Heart left ventricle (tissue), 16 donors: ENCODE measurements around the gene NUBP2. TPM values are rescaled to one million over a fixed set of nuclear protein-coding genes. Genes with fewer than 3 reads are reported as not detected.
A peak's percentile ranks its signal among the peaks of the same experiment; 100 is the strongest.
"Not testable (repeated sequence)": the region's sequence is repeated elsewhere in the genome, so short reads cannot be mapped to it uniquely, and the experiment has no call there.

ENCODE experiments used
- ATAC-seq, 4 donors: fragments of 200-7000 bp; cut with Tn5 transposase; one replicate each; pipeline ENCODE4 v1.9.1; 2020 to 2022; ENCODE audit warnings: moderate library complexity in 4 of 4, mild to moderate bottlenecking in 3 of 4, moderate number of reproducible peaks in 1 of 4
- DNase-seq, 5 donors: peaks; one replicate each; pipeline ENCODE4 v3.0.0-alpha.2; 2020
- H3K27ac ChIP-seq, 12 donors: fragments of 200-600 bp; sonication (generic) in 4 of 12; one replicate each; pipeline versions ENCODE4 v1.5.0 to v1.8.0; 2016 to 2022; ENCODE audit warnings: mild to moderate bottlenecking in 2 of 12
- H3K27me3 ChIP-seq, 9 donors: fragments of 200-600 bp; sonication (generic) in 2 of 9; one replicate each; pipeline versions ENCODE4 v1.5.1 to v1.8.0; 2016 to 2022; ENCODE audit warnings: mild to moderate bottlenecking in 3 of 9
- H3K36me3 ChIP-seq, 9 donors: fragments of 200-600 bp; sonication (generic) in 2 of 9; one replicate each; pipeline versions ENCODE4 v1.5.0 to v1.8.0; 2018 to 2022; ENCODE audit warnings: mild to moderate bottlenecking in 2 of 9
- H3K4me1 ChIP-seq, 12 donors: fragments of 200-600 bp; sonication (generic) in 4 of 12; one replicate each; pipeline versions ENCODE4 v1.5.0 to v1.8.0; 2016 to 2022; ENCODE audit warnings: mild to moderate bottlenecking in 3 of 12
- H3K4me3 ChIP-seq, 12 donors: fragments of 200-600 bp; sonication (generic) in 4 of 12; one replicate each; pipeline versions ENCODE4 v1.5.0 to v1.8.0; 2017 to 2022; ENCODE audit warnings: mild to moderate bottlenecking in 9 of 12, moderate library complexity in 4 of 12
- H3K9me3 ChIP-seq, 12 donors: fragments of 200-600 bp; sonication (generic) in 4 of 12; one replicate each; pipeline versions ENCODE4 v1.5.0 to v1.8.0; 2016 to 2022; ENCODE audit warnings: mild to moderate bottlenecking in 1 of 12
- POLR2A ChIP-seq, 2 donors: fragments of 450-650 bp; IDR thresholded peaks; one replicate each; pipeline ENCODE4 v1.6.1; 2017; ENCODE audit warnings: antibody characterized with exemption in 2 of 2, mild to moderate bottlenecking in 2 of 2, moderate library complexity in 2 of 2
- WGBS, 4 donors: extraction: QIAGEN DNeasy Blood & Tissue Kit in 2 of 4; methylation state at CpG; one replicate each; pipeline versions ENCODE4 v1.1.5 to v1.1.7; 2013 to 2018; 5-methylcytosine and 5-hydroxymethylcytosine counted together
- intact Hi-C, 10 donors: fragments of 100-400 bp; cut with DNase I; formaldehyde crosslinking; loops; one replicate each; pipeline versions ENCODE4 v1.11.1 to v1.14.2; 2022
- polyA plus RNA-seq, 2 donors: library from polyadenylated mRNA; stranded (reverse); fragments of 200-250 nt; gene quantifications; one replicate each; pipeline ENCODE4 v1.2.3, GENCODE V29; 2013
- total RNA-seq, 9 donors: library from RNA; depleted of rRNA in 2 of 9; stranded (reverse); fragments of >200 nt in 2 of 9; fragmentation: NEBNext Ultra II Directional in 3 of 9; extraction: Animal tissue kit (Norgen Biotek cat#: 25700) in 3 of 9; gene quantifications; one replicate each; pipeline versions ENCODE4 v1.1.0 to v1.2.4, GENCODE V29; 2016 to 2023
- TF ChIP-seq, protein P1 (sequence below), 12 donors: fragments of 200-600 bp; sonication (generic) in 4 of 12; IDR thresholded peaks; one replicate each; pipeline versions ENCODE4 v1.5.0 to v1.8.0; 2018 to 2022; ENCODE audit warnings: antibody characterized with exemption in 12 of 12, mild to moderate bottlenecking in 5 of 12
- donor health status: ischemic (EF 13 %, LVEDD 7.1; RV severe dilation, severe dysfunction).
- donor health status: healthy with polysubstance abuse.
- donor health status: DM: no; HTN: yes; CAD: no.
- donor health status: DM: no; HTN: no; CAD: no.
- donor health status: ischemic (EF 25% LVEDD 6.9; RV normal size, moderate dysfunction).
- donor health status: ischemic (EF 25% LVEDD 5.7; RV mildly dilated, moderate dysfunction).
- donor health status: healthy.
- donor health status: DM: yes; HTN: yes; CAD: no.
- donor health status: ischemic (EF 35%, LVEDD 5.7; RV mildly dilated, moderate dysfunction).
- donor health status: nonischemic (EF 11% LVEDD 7.7; RV severe dilation, severe dysfunction).
- donor health status: DM: yes; HTN: yes; CAD: no.
- donor health status: PGD.
- donor health status: ischemic (EF 29% LVEDD 5.4; RV normal size, mild dysfunction).
- donor health status: nonischemic (EF 23%, LVEDD 6.1; RV moderate dilation, normal function).

NUBP2 gene
- total and polyA plus RNA-seq, 11 donors = 26.7 to 81.9 (median 30.4) TPM

- Histone ChIP-seq H3K27me3 (no peaks in the 10 kb centered on the region), H3K9me3 (peaks cover 0 to 7% (median 0%) of the 10 kb centered on the region in 12 donors), H3K4me1 (no peaks in the 10 kb centered on the region), H3K4me3 (no peak within 1 kb of the TSS), H3K36me3 (peaks cover 0 to 30% (median 9%) of the 10 kb centered on the region in 9 donors), H3K27ac (no peak within 1 kb of the TSS)
- intact Hi-C loops = no loop called here
- DNase-seq (no peak), ATAC-seq (peak in 1 of 4 donors; percentile 16)
- no peak for TF ChIP-seq POLR2A (IDR thresholded peaks at IDR 0.05)
- TF ChIP-seq, protein P1, sequence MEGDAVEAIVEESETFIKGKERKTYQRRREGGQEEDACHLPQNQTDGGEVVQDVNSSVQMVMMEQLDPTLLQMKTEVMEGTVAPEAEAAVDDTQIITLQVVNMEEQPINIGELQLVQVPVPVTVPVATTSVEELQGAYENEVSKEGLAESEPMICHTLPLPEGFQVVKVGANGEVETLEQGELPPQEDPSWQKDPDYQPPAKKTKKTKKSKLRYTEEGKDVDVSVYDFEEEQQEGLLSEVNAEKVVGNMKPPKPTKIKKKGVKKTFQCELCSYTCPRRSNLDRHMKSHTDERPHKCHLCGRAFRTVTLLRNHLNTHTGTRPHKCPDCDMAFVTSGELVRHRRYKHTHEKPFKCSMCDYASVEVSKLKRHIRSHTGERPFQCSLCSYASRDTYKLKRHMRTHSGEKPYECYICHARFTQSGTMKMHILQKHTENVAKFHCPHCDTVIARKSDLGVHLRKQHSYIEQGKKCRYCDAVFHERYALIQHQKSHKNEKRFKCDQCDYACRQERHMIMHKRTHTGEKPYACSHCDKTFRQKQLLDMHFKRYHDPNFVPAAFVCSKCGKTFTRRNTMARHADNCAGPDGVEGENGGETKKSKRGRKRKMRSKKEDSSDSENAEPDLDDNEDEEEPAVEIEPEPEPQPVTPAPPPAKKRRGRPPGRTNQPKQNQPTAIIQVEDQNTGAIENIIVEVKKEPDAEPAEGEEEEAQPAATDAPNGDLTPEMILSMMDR (IDR thresholded peaks at IDR 0.05) = no peak
- 43 to 67% (median 60%) methylated on average over 9 to 28 of the region's 28 CpGs for WGBS, 4 donors
Observed at GRCh38 chr16:1793578-1794220, 10.9 kb downstream of the NUBP2 start, which contains the start of gene IGFALS. IGFALS (minus strand) TSS chr16:1793705; CDS start chr16:1793652, 53 bp downstream.

DNA sequence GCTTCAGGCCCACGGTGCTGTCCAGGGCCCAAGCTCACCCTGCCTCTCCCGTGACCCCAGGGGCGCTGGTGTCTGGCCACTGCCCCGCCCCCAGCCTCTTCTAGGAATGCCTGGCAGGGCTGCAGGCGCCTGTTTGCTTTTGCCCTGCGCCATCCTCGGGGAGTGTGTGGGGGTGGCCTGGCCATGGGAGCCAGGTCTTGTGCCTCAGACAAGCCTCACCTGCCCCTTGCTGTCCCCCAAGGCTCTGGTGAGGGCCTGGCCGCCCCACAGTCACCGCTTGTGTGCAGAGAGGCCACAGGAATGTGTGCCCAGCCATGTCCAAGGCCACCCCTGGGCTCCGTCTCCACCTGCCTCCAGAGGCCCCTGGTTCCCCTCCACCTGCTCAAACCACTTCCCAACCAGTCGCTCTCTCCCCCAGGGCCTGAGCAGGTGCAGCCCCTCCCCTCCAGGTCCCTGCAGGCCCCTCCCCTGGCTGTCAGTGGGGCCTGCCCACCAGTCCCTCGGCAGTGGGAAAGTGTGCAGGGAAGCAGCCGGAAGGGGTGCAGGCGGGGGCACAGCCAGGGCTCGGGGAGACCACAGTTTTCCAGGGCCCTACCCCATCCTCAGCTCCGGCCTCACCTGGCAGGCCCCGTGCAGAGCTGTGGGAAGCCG is 11.6 kb downstream of the NUBP2 start:
- H3K36me3 ChIP-seq = peaks cover 0 to 23% (median 3%) of the 10 kb centered on the region in 9 donors
- TF ChIP-seq POLR2A (IDR thresholded peaks at IDR 0.05) = no peak
- TF ChIP-seq, protein P1 (IDR thresholded peaks at IDR 0.05) = no peak
- DNase-seq (peak in 4 of 5 donors; percentile 7 to 26 (median 22)), ATAC-seq (peak in 1 of 4 donors; percentile 21)
- no peaks in the 10 kb centered on the region for H3K27me3 ChIP-seq
- 56 to 87% (median 65%) methylated on average over 6 to 18 of the region's 18 CpGs for WGBS, 4 donors
- peaks cover 0 to 7% (median 0%) of the 10 kb centered on the region in 12 donors for H3K9me3 ChIP-seq
- no peaks in the 10 kb centered on the region for H3K4me1 ChIP-seq
- H3K27ac ChIP-seq = no peak overlapping the region
- intact Hi-C loops = no loop called here
- H3K4me3 ChIP-seq = no peak overlapping the region

DNA sequence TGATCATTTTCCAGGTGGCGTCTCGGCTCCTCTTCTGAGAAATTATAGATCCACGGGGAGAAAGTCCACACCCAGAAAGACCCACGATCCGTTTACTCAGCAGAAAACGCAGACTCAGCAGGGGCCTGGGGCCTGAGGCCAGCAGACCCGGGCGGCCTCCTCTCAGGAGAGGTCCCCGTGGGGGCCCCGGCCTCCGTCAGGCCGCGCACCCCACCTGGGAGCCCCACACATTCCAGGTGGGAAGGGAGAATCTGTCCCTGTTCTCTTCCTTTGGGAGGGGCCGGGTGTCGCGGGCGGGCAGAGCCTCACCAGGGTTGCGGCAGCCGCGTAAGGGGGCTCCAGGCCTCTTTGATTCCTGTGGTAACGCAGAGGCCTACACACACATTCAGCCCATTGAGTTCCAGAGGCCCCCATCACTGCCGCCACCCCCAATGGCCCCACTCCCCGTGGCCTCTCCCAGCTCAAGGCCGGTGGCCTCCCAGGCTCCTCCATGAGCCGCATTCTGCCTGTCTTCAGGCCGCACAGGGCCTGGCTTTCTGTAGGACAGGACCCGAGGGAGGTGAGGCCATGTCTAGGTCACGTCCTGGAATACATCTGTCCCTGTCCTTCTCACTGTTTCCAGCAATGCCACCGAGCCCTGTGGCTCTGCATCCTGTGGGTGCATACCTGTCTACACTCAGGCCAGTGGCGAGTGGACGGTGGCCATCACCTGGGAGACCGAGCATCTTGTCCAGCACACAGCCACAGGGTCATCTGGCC is 12.3 kb downstream of the NUBP2 start:
- DNase-seq (peak in 1 of 5 donors; percentile 22), ATAC-seq (no peak)
- Histone ChIP-seq H3K9me3 (peaks cover 0 to 7% (median 0%) of the 10 kb centered on the region in 12 donors), H3K27me3 (no peaks in the 10 kb centered on the region), H3K36me3 (peaks cover 0 to 17% (median 0%) of the 10 kb centered on the region in 9 donors), H3K4me1 (no peaks in the 10 kb centered on the region), H3K27ac (no peak overlapping the region), H3K4me3 (no peak overlapping the region)
- intact Hi-C loops = no loop called here
- 84 to 89% (median 87%) methylated on average over 14 to 32 of the region's 32 CpGs for WGBS, 4 donors
- TF ChIP-seq, protein P1 (IDR thresholded peaks at IDR 0.05) = no peak
- TF ChIP-seq POLR2A (IDR thresholded peaks at IDR 0.05) = no peak

- H3K4me1 ChIP-seq, ATAC-seq, H3K27me3 ChIP-seq, H3K36me3 ChIP-seq, H3K27ac ChIP-seq, intact Hi-C loops, H3K9me3 ChIP-seq, DNase-seq, H3K4me3 ChIP-seq: not testable (repeated sequence)
- WGBS, 4 donors = 70 to 88% (median 83%) methylated on average over 4 to 5 of the region's 5 CpGs
Observed at GRCh38 chr16:1799263-1799662, 16.5 kb downstream of the NUBP2 start.
